Pons (tissue), 1 donor: ENCODE measurements around the gene SRC.

ENCODE experiments used
- DNase-seq: peaks from one replicate; pipeline ENCODE4 v3.0.0-alpha.2; 2016; ENCODE audit warnings: low spot score

SRC gene

DNA sequence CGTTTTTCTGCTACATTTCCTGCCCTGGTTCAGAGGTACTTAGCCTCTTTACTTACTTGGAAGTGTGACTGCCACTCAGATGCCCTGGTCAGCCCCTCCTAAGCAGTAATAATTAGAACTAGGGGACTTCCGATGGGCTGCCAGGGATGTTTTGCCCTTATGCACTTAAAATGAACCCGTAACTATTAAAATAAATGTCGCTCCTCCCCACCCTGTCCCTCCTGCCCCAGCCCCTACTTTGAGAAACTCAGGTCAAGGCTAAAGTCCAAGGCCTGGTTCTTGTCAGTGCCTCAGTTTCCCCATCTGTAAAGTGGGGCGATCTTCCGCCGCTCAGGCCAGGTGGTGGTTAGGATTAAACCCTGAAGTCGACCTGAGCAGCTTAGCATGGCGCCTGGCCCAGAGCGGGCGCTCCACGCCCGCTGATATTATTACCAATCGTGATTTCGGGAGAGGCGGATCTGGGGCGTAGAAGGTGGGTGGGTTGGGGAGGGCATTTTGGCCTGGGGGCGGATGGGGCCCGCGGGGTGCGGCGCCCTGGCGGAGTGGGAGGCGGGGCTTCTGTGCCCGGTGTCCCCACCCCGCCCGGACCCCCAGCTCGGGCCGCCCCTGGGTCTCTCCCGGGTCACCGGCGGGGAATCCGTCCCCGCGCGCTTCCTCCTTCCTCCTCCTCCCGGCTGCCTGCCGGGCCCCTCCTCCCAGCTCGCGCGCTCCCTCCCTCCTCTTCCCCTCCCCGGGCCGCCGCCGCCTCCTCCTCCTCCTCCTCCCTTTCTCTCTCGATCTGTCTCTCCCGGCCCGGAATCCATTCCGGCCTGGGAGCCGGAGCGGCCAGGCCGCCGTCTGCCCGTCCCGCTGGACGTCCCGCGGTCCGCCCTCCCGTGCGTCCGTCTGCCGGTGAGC lies at the start of gene SRC:
Gene SRC (plus strand): TSS at position 802 of the 897 bp plus-strand sequence. CDS start 38,014 bp downstream, outside the sequence.
- DNase-seq = no peak

GRCh38 chr20:37296371-37296770 lies 49.6 kb upstream of the SRC start:
- DNase-seq = no peak

DNA sequence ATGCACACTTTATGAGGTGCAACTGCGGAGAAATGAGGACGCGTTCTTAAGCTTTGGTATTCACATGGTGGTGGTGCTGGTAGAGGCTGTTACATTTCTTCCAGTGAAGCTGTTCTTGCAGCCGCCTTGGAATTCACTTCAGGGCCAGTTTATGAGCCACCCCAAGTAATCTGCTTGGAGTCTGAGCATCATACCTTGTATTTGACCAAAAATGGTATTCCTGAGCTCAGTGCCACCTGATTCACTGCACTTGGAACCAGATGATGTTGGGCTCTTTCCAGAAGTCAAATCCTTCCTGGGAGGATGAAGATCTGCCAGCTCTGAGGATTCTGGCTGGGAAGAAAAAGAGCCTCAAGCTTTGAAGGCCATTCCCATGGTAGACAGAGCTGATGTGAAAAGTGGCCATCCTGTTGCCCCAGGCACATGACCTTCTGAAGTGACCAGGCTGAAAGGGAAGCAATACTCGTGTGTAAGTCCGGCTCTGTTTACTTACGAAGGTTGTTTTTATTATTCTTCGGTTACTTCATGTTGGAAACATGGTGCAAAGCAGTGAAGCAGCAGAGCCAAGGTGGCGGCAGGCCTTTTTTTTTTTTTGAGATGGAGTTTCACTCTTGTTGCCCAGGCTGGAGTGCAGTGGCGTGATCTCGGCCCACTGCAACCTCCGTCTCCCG lies 48.7 kb upstream of the SRC start:
- DNase-seq = peak; percentile 25

GRCh38 chr20:37298190-37298939 lies 47.6 kb upstream of the SRC start:
- no peak for DNase-seq

DNA sequence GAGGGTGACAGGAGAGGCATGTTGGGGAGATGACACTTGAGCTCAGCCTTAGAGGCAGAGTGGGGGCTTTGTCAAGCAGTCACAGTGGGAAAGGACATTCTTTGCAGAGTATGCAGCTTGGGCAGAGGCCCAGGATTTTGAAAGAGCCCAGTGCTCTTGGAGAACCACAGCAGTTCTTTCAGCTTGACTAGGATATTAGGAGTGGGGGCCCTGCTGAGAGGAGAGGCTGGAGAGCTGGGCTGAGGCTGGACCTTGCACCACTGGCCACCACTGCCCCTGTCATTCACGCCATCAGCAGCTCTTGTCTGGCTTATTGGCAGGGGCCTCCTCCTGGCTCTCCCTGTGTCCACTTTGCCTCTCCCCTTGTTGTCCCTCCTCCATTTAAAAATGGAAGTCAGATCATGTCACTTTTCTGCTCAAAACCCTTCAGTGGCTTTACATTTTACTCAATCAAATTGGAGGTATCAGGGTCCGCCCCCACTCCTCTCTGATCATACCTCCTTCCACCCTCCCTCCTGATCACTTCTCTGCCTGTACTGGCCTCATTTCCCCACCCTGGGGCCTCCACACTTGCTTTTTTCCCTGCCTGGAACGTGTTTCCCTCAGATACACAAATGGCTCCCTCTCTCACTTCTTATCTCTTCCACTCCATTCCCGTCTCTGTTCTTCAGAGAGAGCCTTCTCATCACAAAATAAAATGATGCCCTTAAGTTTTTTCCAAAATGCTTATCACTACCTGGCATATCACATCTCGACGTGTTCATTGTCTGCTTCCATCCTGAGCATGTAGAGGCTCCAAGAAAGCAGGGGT lies 46.0 kb upstream of the SRC start:
- no peak for DNase-seq

DNA sequence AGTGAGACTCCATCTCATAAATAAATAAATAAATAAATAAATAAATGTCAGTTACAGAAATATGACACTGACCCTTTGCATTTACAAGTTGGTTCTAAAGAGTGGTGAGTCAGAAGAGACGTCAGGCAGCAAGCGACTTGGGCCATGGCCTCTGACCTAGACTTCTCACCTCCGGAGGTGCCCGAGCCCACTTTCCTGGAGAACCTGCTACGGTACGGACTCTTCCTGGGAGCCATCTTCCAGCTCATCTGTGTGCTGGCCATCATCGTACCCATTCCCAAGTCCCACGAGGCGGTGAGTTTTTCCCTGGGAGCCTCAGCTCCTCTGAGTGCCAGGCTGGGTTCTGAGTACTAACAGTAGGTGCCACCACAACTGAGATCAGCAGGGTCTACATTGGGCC lies 44.8 kb upstream of the SRC start:
- DNase-seq = no peak

DNA sequence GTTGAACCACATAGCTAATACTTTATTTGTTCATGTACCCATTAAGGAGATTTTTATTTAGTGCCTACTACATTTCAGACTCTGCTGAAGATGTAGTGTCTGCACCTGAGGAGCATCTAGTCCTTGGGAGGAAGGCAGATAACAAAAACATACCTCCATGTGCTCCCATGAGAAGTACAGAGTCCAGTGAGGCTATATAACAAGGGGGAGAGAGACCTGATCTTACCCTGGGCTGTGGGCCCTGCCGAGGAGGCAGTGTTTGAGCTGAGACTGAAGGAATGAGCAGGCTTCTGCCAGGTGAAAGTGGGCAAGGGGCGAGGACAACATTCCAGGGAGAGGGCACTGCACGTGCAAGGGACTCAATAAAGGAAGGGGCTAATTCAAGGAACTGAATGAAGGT lies 44.4 kb upstream of the SRC start:
- no peak for DNase-seq

GRCh38 chr20:37302981-37303380 lies 43.0 kb upstream of the SRC start:
- no peak for DNase-seq

- DNase-seq = no peak
Measured at GRCh38 chr20:37303637-37304036, 42.3 kb upstream of the SRC start.

DNA sequence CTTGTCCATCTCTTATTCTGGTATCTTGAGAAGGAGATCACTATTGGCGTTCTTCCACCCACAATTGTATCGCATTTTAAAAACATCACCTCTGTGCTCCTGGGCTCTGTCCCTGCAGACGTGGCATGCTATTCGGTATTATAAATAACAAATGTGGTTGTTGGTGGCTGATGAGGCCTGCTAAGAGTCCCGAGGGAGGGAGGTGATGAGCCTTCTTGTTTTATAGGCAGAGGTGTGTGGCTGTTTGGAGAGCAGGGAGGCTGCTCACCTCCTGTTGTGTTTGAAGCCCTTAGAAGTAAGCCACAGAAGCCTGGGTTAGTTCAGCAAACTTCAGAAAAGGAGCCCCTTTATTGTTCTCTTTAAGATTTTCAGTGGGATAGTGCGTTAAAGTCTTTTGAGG lies 40.9 kb upstream of the SRC start:
- DNase-seq = no peak

GRCh38 chr20:37305839-37306238 lies 40.1 kb upstream of the SRC start:
- DNase-seq = no peak

GRCh38 chr20:37308086-37309050 lies 37.6 kb upstream of the SRC start:
- no peak for DNase-seq

GRCh38 chr20:37309290-37309689 lies 36.6 kb upstream of the SRC start:
- no peak for DNase-seq

DNA sequence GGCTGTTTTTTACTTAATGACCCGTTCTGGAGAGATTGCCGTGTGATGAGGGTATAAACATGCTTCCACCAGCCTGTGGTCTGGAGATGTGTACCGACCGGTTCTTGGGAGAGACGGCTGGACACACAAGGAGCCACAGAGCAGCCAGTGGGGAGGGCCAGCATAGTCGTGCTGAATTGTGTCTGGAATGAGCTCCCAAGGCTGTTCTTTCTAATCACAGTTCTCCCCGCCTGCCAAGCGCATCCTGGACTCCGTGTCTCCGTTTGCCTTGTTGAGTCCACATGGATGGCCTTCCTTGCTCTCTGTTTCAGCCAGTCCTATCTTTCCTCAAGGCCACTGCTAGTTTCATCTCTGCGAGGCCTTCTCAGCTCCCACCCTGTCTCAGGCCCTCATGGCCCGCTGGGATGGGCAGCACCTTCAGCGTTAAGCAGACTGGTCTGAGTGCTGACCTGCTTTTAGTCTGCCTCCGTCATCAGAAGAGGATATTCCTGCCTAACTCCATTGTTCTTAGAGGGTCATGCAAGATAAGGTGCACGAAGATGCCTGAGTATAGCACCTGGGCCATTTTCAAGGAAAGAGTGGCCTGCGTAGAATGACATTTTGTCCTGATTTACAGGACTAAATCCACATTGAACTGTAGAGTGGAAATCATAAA lies 35.9 kb upstream of the SRC start:
- no peak for DNase-seq

DNA sequence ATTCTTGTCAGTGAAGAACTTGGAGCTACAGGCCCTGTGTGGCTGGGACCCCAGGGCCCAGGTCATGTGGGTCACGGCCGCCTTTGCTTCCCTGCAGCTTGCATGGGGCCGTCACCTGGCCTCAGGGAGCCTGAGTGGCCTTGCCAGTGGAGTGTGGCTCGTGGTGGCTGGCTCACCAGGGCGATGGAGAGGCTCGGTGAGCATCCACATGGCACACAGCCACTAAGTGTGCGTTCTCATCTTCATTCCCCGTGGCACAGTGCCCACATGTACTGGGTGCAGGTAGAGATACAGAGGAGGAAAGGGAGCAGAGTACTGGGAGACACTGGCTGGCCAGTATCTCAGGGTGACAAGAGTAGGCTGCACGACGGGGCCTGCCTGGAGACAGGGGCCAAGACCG lies 35.0 kb upstream of the SRC start:
- DNase-seq = no peak

GRCh38 chr20:37311710-37312355 lies 34.1 kb upstream of the SRC start:
- DNase-seq = no peak

GRCh38 chr20:37313546-37314091 lies 32.3 kb upstream of the SRC start:
- no peak for DNase-seq

DNA sequence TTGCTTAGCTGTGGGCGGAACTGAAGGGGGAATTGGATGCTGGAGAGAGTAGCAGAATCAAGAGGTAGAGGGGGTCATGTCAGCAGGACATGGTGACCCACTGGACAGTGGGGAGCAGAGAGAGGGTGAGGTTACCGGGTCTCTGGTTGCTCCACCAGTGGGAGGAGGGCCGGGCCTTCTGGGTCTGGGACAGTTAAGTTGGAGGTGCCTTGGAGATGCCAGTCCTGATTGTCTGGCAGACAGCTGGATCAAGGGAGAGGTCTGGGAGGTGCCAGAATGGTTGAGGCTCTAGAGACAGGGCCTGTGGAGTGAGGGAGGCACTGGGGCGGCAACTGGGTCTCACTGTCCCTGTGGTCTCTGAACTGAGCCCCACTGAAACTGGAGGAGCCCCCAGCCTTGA lies 31.8 kb upstream of the SRC start:
- DNase-seq = no peak

DNA sequence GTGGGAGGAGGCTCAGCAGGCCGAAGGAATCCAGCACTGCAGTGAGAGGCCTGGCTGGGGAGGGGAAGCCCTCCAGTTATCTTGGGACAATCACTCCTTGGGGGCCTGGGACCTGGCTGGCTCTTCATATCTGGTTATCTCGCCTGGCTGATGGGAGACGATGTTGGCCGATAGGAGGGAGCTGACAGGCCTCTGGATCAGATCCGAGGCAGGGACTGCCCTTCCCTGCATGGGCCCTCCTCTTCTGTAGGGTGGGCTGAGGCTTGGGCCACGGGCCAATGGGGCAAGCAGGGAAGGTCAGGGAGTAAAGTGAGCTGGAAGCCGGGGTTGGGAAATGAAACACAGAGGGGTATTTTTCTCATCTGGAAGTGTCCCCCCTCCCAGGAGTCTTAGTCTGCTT lies 31.3 kb upstream of the SRC start:
- no peak for DNase-seq
